Measurements from ENCODE around the gene CCL21. TPM values are rescaled to one million over a fixed set of nuclear protein-coding genes. Genes with fewer than 3 reads are reported as not detected.
"Not testable (repeated sequence)": the region's sequence is repeated elsewhere in the genome, so short reads cannot be mapped to it uniquely, and the experiment has no call there.

Gene CCL21
- total RNA-seq (2022) (not detected in 2 replicates), Bru-seq, nascent RNA (not detected), BruChase-seq, experiment 1, labeled RNA remaining after a 2-hour chase (not detected), BruChase-seq, experiment 2, labeled RNA remaining after a 6-hour chase (not detected)
- long read RNA-seq, result 0 reads

GRCh38 chr9:34710023-34710422, at the start of gene CCL21:
TSS of gene CCL21 (minus strand) at chr9:34710136. CDS start at chr9:34710066, 70 bp downstream.
- H3K4me1 Mint-ChIP-seq (ENCODE audit: low read depth, unreplicated experiment), result no peaks in the 10 kb centered on the region
- Histone ChIP-seq H3K9me3 (no peaks in the 10 kb centered on the region), H3K36me3 (ENCODE audit: control insufficient read depth, insufficient read depth, low read length) (no peaks in the 10 kb centered on the region), H3K4me1 (no peaks in the 10 kb centered on the region), H3K27me3 (replicated peaks; ENCODE audit: control insufficient read depth, insufficient read depth, low read length) (no peaks in the 10 kb centered on the region; the same call in 1 of the 2 replicates), H3K4me3 (ENCODE audit: low read depth, low read length) (no peak within 1 kb of the TSS)
- TF ChIP-seq CTCF (IDR thresholded peaks at IDR 0.05; ENCODE audit: insufficient read depth in 1 of 2, low read depth in 1 of 2, low read length in 1 of 2, severe bottlenecking in 1 of 2, unreplicated experiment in 1 of 2), result no peak
- H3K4me3 Mint-ChIP-seq (ENCODE audit: unreplicated experiment), result no peak within 1 kb of the TSS
- no peak within 1 kb of the TSS for H3K27ac Mint-ChIP-seq (ENCODE audit: unreplicated experiment)
- DNase-seq, result no peak
- ChIA-PET POLR2A (no interaction called here), CTCF (interaction anchor here (0.7 kb wide), 2 partner anchors 70 to 356 kb away, joined by 4 to 8 read pairs; no protein-coding TSS in a partner anchor)
- intact Hi-C loops (cut with micrococcal nuclease; ENCODE audit: unreplicated experiment), result no loop called here
- H3K27me3 Mint-ChIP-seq (ENCODE audit: insufficient read depth, unreplicated experiment), result peaks cover 20% of the 10 kb centered on the region
- H3K9me3 Mint-ChIP-seq (ENCODE audit: unreplicated experiment), result no peaks in the 10 kb centered on the region
- H3K36me3 Mint-ChIP-seq (ENCODE audit: insufficient read depth, unreplicated experiment), result no peaks in the 10 kb centered on the region
- no TSS peak for BruUV-seq (replicated peaks)

GRCh38 chr9:34759432-34760134, 49.6 kb upstream of the CCL21 start:
- Mint-ChIP-seq H3K27me3 (ENCODE audit: insufficient read depth, unreplicated experiment) (peaks cover 12% of the 10 kb centered on the region), H3K9me3 (ENCODE audit: unreplicated experiment) (no peaks in the 10 kb centered on the region), H3K27ac (ENCODE audit: unreplicated experiment) (no peak overlapping the region), H3K4me3 (ENCODE audit: unreplicated experiment) (no peak overlapping the region), H3K36me3 (ENCODE audit: insufficient read depth, unreplicated experiment) (no peaks in the 10 kb centered on the region), H3K4me1 (ENCODE audit: low read depth, unreplicated experiment) (no peaks in the 10 kb centered on the region)
- no peak for DNase-seq
- H3K9me3 ChIP-seq, result no peaks in the 10 kb centered on the region; the same call in 1 of the 2 replicates
- ChIA-PET POLR2A (no interaction called here), CTCF (interaction anchor here (0.6 to 2.0 kb wide), 6 partner anchors 109 to 687 kb away, joined by 3 to 12 read pairs (median 7); no protein-coding TSS in a partner anchor)
- H3K36me3 ChIP-seq (ENCODE audit: control insufficient read depth, insufficient read depth, low read length), result no peaks in the 10 kb centered on the region
- intact Hi-C loops (cut with micrococcal nuclease; ENCODE audit: unreplicated experiment), result loop anchor here (1.0 to 5.0 kb wide), 2 partner anchors 110 to 228 kb away; partner anchors contain the start of gene DNAJB5
- BruUV-seq (replicated peaks), result no TSS peak
- TF ChIP-seq CTCF (IDR thresholded peaks at IDR 0.05; ENCODE audit: insufficient read depth in 1 of 2, low read depth in 1 of 2, low read length in 1 of 2, severe bottlenecking in 1 of 2, unreplicated experiment in 1 of 2), result no peak
- H3K4me1 ChIP-seq, result no peaks in the 10 kb centered on the region
- no peaks in the 10 kb centered on the region for H3K27me3 ChIP-seq (replicated peaks; ENCODE audit: control insufficient read depth, insufficient read depth, low read length)
- no peak overlapping the region for H3K4me3 ChIP-seq (ENCODE audit: low read depth, low read length)

GRCh38 chr9:34750320-34750719, 40.4 kb upstream of the CCL21 start:
- POLR2A ChIA-PET; H3K36me3 ChIP-seq (ENCODE audit: control insufficient read depth, insufficient read depth, low read length); H3K9me3 ChIP-seq; H3K27ac Mint-ChIP-seq (ENCODE audit: unreplicated experiment); CTCF ChIA-PET; H3K4me3 Mint-ChIP-seq (ENCODE audit: unreplicated experiment); H3K4me1 Mint-ChIP-seq (ENCODE audit: low read depth, unreplicated experiment); DNase-seq; intact Hi-C loops (cut with micrococcal nuclease; ENCODE audit: unreplicated experiment); H3K9me3 Mint-ChIP-seq (ENCODE audit: unreplicated experiment); H3K4me3 ChIP-seq (ENCODE audit: low read depth, low read length); BruUV-seq (replicated peaks); H3K4me1 ChIP-seq; H3K36me3 Mint-ChIP-seq (ENCODE audit: insufficient read depth, unreplicated experiment); H3K27me3 ChIP-seq (replicated peaks; ENCODE audit: control insufficient read depth, insufficient read depth, low read length): not testable (repeated sequence)
- H3K27me3 Mint-ChIP-seq (ENCODE audit: insufficient read depth, unreplicated experiment), result peaks cover 17% of the 10 kb centered on the region
